C4-2B (cell line): ENCODE measurements around the gene NPAS3.

ENCODE experiments used
- ZFX ChIP-seq: fragments of 450-650 bp; IDR thresholded peaks from 2 replicates; pipeline ENCODE4 v1.6.1; 2017
- TF ChIP-seq, protein P1 (sequence below): fragments of 450-650 bp; conservative IDR thresholded peaks from 2 replicates; pipeline ENCODE4 v1.5.1; 2017; ENCODE audit warnings: mild to moderate bottlenecking

DNA sequence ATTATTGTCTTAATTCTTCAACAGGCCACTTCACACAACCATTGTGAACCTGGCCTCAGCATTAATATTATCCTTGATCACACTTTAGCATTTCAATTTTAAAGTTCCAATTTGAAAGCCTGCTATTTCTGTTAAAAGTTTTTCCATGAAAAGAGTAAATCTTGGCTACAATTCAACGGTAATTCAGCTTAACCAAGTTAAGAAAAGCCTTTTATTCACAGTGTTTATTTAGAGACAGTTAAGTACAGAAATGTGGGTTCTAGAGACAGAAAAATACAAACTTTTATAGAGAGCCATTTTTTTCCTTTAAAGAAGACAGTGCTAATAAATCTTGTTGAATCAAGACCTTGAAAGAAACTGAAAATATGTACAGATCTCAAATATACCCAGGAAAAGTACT lies 103.9 kb downstream of the NPAS3 start:
- TF ChIP-seq, protein P1, sequence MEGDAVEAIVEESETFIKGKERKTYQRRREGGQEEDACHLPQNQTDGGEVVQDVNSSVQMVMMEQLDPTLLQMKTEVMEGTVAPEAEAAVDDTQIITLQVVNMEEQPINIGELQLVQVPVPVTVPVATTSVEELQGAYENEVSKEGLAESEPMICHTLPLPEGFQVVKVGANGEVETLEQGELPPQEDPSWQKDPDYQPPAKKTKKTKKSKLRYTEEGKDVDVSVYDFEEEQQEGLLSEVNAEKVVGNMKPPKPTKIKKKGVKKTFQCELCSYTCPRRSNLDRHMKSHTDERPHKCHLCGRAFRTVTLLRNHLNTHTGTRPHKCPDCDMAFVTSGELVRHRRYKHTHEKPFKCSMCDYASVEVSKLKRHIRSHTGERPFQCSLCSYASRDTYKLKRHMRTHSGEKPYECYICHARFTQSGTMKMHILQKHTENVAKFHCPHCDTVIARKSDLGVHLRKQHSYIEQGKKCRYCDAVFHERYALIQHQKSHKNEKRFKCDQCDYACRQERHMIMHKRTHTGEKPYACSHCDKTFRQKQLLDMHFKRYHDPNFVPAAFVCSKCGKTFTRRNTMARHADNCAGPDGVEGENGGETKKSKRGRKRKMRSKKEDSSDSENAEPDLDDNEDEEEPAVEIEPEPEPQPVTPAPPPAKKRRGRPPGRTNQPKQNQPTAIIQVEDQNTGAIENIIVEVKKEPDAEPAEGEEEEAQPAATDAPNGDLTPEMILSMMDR: no peak
- no peak for TF ChIP-seq ZFX
